ENCODE results near the gene TYK2. TPM values are rescaled to one million over a fixed set of nuclear protein-coding genes. Genes with fewer than 3 reads are reported as not detected.

TYK2 gene
- total and polyA plus RNA-seq, 2 of the 4 experiments (the other 2 are of a cell fraction), result 40.9 to 97.9 TPM

GRCh38 chr19:10362259-10362658, 18.1 kb downstream of the TYK2 start:
- in situ Hi-C loops (cut with MboI; ENCODE audit: low sequenced_read_pairs), result no loop called here
- no TSS peak for BruUV-seq (replicated peaks)
- POLR2A ChIA-PET (ENCODE audit: unreplicated experiment), result no interaction called here

More at GRCh38 chr19:10362259-10362658, 18.1 kb downstream of the TYK2 start:
- peaks cover 0 to 8% of the 10 kb centered on the region in 2 experiments; a peak in 1 of 4 replicates for H3K79me1 ChIP-seq (ENCODE audit: low read depth in 1 of 2, low read length in 2 of 2)
- H2BK15ac ChIP-seq (ENCODE audit: low read depth, low read length), result no peak overlapping the region
- intact Hi-C loops (cut with micrococcal nuclease) (no loop called here), dilution Hi-C loops (cut with HindIII; ENCODE audit: low sequenced_read_pairs, unreplicated experiment) (no loop called here)
- no peak for TF ChIP-seq CTCF (conservative IDR thresholded peaks at IDR 0.05; ENCODE audit: low read depth, low read length)
- TF ChIP-seq RCOR1 (IDR thresholded peaks at IDR 0.05; ENCODE audit: insufficient replicate concordance, low read length), result no peak
- TF ChIP-seq CEBPB (IDR thresholded peaks at IDR 0.05; ENCODE audit: low read depth, low read length), result no peak
- TF ChIP-seq POLR2A (IDR thresholded peaks at IDR 0.05; ENCODE audit: low read depth, low read length), result no peak
- no peak for TF ChIP-seq ELK1 (IDR thresholded peaks at IDR 0.05; ENCODE audit: borderline replicate concordance, low read depth, low read length)
- no peak for TF ChIP-seq MAFK (IDR thresholded peaks at IDR 0.05; ENCODE audit: low read depth, low read length)
- TF ChIP-seq MXI1 (IDR thresholded peaks at IDR 0.05; ENCODE audit: borderline replicate concordance, low read depth, low read length), result no peak
- no peak for TF ChIP-seq CHD1 (IDR thresholded peaks at IDR 0.05; ENCODE audit: low read depth, low read length)
- TF ChIP-seq RAD21 (IDR thresholded peaks at IDR 0.05; ENCODE audit: low read length), result no peak
- no peak for TF ChIP-seq MAZ (IDR thresholded peaks at IDR 0.05; ENCODE audit: borderline replicate concordance, low read depth, low read length)
- TF ChIP-seq RFX5 (IDR thresholded peaks at IDR 0.05; ENCODE audit: low read depth, low read length), result no peak
- TF ChIP-seq BHLHE40 (IDR thresholded peaks at IDR 0.05; ENCODE audit: low read depth, low read length), result no peak
- TF ChIP-seq, protein P1, sequence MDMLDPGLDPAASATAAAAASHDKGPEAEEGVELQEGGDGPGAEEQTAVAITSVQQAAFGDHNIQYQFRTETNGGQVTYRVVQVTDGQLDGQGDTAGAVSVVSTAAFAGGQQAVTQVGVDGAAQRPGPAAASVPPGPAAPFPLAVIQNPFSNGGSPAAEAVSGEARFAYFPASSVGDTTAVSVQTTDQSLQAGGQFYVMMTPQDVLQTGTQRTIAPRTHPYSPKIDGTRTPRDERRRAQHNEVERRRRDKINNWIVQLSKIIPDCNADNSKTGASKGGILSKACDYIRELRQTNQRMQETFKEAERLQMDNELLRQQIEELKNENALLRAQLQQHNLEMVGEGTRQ (IDR thresholded peaks at IDR 0.05; ENCODE audit: low read depth, low read length), result no peak
- no peak for TF ChIP-seq FOS (IDR thresholded peaks at IDR 0.05; ENCODE audit: low read depth, low read length)
- no peak overlapping the region for H2AK5ac ChIP-seq (ENCODE audit: low read depth, low read length)
- no peak overlapping the region for H2AK9ac ChIP-seq (replicated peaks; ENCODE audit: low read depth, low read length, poor library complexity)
- H2BK5ac ChIP-seq (ENCODE audit: low read depth, low read length, poor library complexity, severe bottlenecking), result no peak overlapping the region
- no peak overlapping the region for H3K14ac ChIP-seq (replicated peaks; ENCODE audit: low read depth, low read length)
- ATAC-seq (ENCODE audit: low read depth) (no peak), DNase-seq (no peak)
- H3K56ac ChIP-seq (ENCODE audit: extremely low read depth, insufficient read depth, low read length), result no peak overlapping the region
- no peak overlapping the region for H3K4ac ChIP-seq (ENCODE audit: low read depth, low read length)
- no peak overlapping the region for H3K18ac ChIP-seq (ENCODE audit: low read depth, low read length)
- H2AFZ ChIP-seq (replicated peaks; ENCODE audit: low read length, poor library complexity), result peak overlapping the region; percentile 32
- no peaks in the 10 kb centered on the region for H3K9me3 ChIP-seq (ENCODE audit: control insufficient read depth, insufficient read depth, low read length)
- no peak overlapping the region for H4K8ac ChIP-seq (ENCODE audit: low read depth in 2 of 2, low read length in 2 of 2)
- no peak overlapping the region for H3K4me2 ChIP-seq (ENCODE audit: low read depth, low read length)
- H3K27me3 ChIP-seq (ENCODE audit: control insufficient read depth, insufficient read depth, low read length), result no peaks in the 10 kb centered on the region
- 90% methylated on average over 3 of the region's 18 CpGs; no CpG with 5 or more reads in 1 of the 2 experiments for WGBS, 2 experiments (ENCODE audit: extremely low coverage in 2 of 2, insufficient read length in 1 of 2)
- no peak overlapping the region for H2BK20ac ChIP-seq (ENCODE audit: low read depth, low read length)
- H3K4me1 ChIP-seq (ENCODE audit: control insufficient read depth, insufficient read depth, low read length), result no peaks in the 10 kb centered on the region
- H3K23ac ChIP-seq (ENCODE audit: low read depth, low read length), result no peak overlapping the region
- H3K36me3 ChIP-seq (ENCODE audit: control insufficient read depth, insufficient read depth, low read length), result peaks cover 71% of the 10 kb centered on the region
- CTCF ChIA-PET, result no interaction called here
- H2BK120ac ChIP-seq (ENCODE audit: low read depth, low read length), result no peak overlapping the region
- no peak overlapping the region for H3K27ac ChIP-seq (ENCODE audit: insufficient read depth, low read length)
- no peak overlapping the region for H3K9ac ChIP-seq (ENCODE audit: low read depth, low read length)
- no peak overlapping the region for H4K91ac ChIP-seq (ENCODE audit: insufficient read depth, low read depth, low read length)
- H4K20me1 ChIP-seq (ENCODE audit: insufficient read depth, low read length), result peaks cover 9% of the 10 kb centered on the region; the same call in 1 of the 2 replicates
- no peak overlapping the region for H3K4me3 ChIP-seq (ENCODE audit: insufficient read depth, low read depth, low read length)
- H4K5ac ChIP-seq (ENCODE audit: low read depth, low read length), result no peak overlapping the region
- no peaks in the 10 kb centered on the region for H3K9me1 ChIP-seq (ENCODE audit: insufficient read depth, low read length)

Data from IMR-90 (cell line).